Kidney (tissue), 14 donors: ENCODE data around the gene FBXW9. TPM values are rescaled to one million over a fixed set of nuclear protein-coding genes. Genes with fewer than 3 reads are reported as not detected.
"Not testable (repeated sequence)": the region's sequence is repeated elsewhere in the genome, so short reads cannot be mapped to it uniquely, and the experiment has no call there.

Experiments
- DNase-seq, 5 donors: peaks; one replicate each; pipeline ENCODE4 v3.0.0-alpha.2; 2013 to 2020
- FAIRE-seq: peaks from 2 replicates; lab custom pipeline; 2012; peaks lifted over from hg19 to GRCh38; lab: Jason Lieb, UNC
- H3K27ac ChIP-seq, 2 donors: one replicate each; pipeline ENCODE4 v1.7.0; 2013; ENCODE audit warnings: low read depth in 2 of 2, low read length in 2 of 2, inconsistent platforms in 1 of 2
- H3K27me3 ChIP-seq: one replicate; pipeline ENCODE4 v1.7.1; 2013; ENCODE audit warnings: low read length, inconsistent platforms; ENCODE audit not compliant: control insufficient read depth, insufficient read depth
- H3K36me3 ChIP-seq, 3 donors: one replicate each; pipeline versions ENCODE4 v1.7.0 to v1.7.1; 2013; ENCODE audit warnings: low read length in 3 of 3, control low read depth in 1 of 3, inconsistent platforms in 1 of 3; ENCODE audit not compliant: insufficient read depth in 3 of 3, control insufficient read depth in 2 of 3
- H3K4me1 ChIP-seq, 3 donors: one replicate each; pipeline versions ENCODE4 v1.7.0 to v1.7.1; 2013; ENCODE audit warnings: low read length in 3 of 3, inconsistent platforms in 1 of 3, low read depth in 1 of 3; ENCODE audit not compliant: control insufficient read depth in 2 of 3, insufficient read depth in 2 of 3
- H3K4me3 ChIP-seq, 3 donors: one replicate each; pipeline versions ENCODE4 v1.7.0 to v1.8.1; 2013; ENCODE audit warnings: low read length in 3 of 3, control low read depth in 1 of 3, inconsistent platforms in 1 of 3
- H3K9ac ChIP-seq, 3 donors: one replicate each; pipeline versions ENCODE4 v1.7.0 to v1.7.1; 2013; ENCODE audit warnings: low read length in 3 of 3, control low read depth in 1 of 3, inconsistent platforms in 1 of 3
- H3K9me3 ChIP-seq, 3 donors: one replicate each; pipeline versions ENCODE4 v1.7.0 to v1.7.1; 2013; ENCODE audit warnings: low read length in 3 of 3, control low read depth in 1 of 3, inconsistent platforms in 1 of 3; ENCODE audit not compliant: control insufficient read depth in 2 of 3, insufficient read depth in 1 of 3
- intact Hi-C: fragments of 100-400 bp; cut with DNase I; formaldehyde crosslinking; loops from one replicate; pipeline ENCODE4 v1.11.1; 2022
- polyA plus RNA-seq: library from polyadenylated mRNA; stranded (reverse); fragments of 350-450 nt; fragmentation: Illumina TruSeq; extraction: RNeasy Lipid Tissue Mini Kit (QIAGEN cat#74804); gene quantifications from one replicate; pipeline ENCODE4 v1.2.3, GENCODE V29; 2014; ENCODE audit warnings: low read depth, low replicate concordance; ENCODE audit not compliant: insufficient read depth
- total RNA-seq: library from RNA; stranded (reverse); fragmentation: NEBNext Ultra II Directional; extraction: Animal tissue kit (Norgen Biotek cat#: 25700); gene quantifications from one replicate; pipeline ENCODE4 v1.2.1, GENCODE V29; 2021
- TF ChIP-seq, protein P1 (sequence below): IDR thresholded peaks from 3 replicates; pipeline ENCODE4 v1.5.1; 2012; ENCODE audit warnings: mild to moderate bottlenecking, moderate library complexity, borderline replicate concordance; ENCODE audit not compliant: insufficient read depth; ENCODE audit errors: extremely low read depth
- donor health status: control.
- donor health status: control.
- donor health status: control.
- donor health status: control.
- donor health status: control.
- donor health status: DM: yes; HTN: yes; CAD: no.
- donor health status: Normal renal cell carcinoma (clear cell type).

FBXW9 gene
- total and polyA plus RNA-seq, 2 donors from 2014 or later, result 11.4 to 14.9 TPM

DNA sequence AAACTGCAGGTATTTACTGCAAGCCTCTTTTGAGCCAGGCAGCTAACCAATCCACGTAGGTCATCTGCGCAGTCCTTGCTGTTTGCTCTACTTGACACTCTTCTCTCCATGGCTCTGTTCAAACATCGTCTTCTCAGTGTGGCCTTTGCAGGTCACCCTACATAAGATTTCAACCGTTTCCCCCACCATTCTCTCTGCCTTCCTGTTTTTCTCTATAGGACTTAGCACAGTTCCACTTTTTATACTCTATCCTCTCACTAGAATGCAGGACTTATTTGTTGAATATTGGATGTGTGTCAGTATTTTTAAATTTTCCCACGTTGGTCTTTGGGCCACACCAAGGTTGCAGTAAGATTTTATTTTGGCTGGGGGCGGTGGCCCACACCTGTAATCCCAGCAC is 1.7 kb upstream of the FBXW9 start:
- no peak for FAIRE-seq
- no peaks in the 10 kb centered on the region for H3K27me3 ChIP-seq
- TF ChIP-seq, protein P1, sequence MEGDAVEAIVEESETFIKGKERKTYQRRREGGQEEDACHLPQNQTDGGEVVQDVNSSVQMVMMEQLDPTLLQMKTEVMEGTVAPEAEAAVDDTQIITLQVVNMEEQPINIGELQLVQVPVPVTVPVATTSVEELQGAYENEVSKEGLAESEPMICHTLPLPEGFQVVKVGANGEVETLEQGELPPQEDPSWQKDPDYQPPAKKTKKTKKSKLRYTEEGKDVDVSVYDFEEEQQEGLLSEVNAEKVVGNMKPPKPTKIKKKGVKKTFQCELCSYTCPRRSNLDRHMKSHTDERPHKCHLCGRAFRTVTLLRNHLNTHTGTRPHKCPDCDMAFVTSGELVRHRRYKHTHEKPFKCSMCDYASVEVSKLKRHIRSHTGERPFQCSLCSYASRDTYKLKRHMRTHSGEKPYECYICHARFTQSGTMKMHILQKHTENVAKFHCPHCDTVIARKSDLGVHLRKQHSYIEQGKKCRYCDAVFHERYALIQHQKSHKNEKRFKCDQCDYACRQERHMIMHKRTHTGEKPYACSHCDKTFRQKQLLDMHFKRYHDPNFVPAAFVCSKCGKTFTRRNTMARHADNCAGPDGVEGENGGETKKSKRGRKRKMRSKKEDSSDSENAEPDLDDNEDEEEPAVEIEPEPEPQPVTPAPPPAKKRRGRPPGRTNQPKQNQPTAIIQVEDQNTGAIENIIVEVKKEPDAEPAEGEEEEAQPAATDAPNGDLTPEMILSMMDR, result no peak
- no peak overlapping the region for H3K9ac ChIP-seq
- intact Hi-C loops, result no loop called here
- peaks cover 0 to 12% (median 6%) of the 10 kb centered on the region in 3 donors for H3K4me1 ChIP-seq
- DNase-seq, result no peak
- no peaks in the 10 kb centered on the region for H3K9me3 ChIP-seq
- no peak overlapping the region for H3K4me3 ChIP-seq
- peaks cover 0 to 20% (median 3%) of the 10 kb centered on the region in 3 donors for H3K36me3 ChIP-seq
- no peak overlapping the region for H3K27ac ChIP-seq

DNA sequence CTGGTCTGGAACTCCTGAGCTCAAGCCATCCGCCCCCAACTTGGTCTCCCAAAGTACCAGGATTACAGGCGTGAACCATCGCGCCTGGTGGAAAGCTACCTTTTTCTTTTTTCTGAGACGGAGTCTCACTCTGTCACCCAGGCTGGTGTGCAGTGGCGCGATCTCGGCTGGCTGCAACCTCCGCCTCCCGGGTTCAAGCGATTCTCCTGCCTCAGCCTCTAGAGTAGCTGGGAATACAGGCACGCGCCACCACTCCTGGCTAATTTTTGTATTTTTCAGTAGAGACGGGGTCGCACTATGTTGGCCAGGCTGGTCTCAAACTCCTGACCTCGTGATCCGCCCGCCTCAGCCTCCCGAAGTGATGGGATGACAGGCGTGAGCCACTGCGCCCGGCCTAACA is 994 bp upstream of the FBXW9 start:
- H3K9me3 ChIP-seq, FAIRE-seq, H3K27ac ChIP-seq, H3K27me3 ChIP-seq, intact Hi-C loops, H3K9ac ChIP-seq, DNase-seq, H3K4me3 ChIP-seq: not testable (repeated sequence)
- Histone ChIP-seq H3K4me1 (peaks cover 0 to 12% (median 6%) of the 10 kb centered on the region in 3 donors), H3K36me3 (peaks cover 0 to 17% (median 2%) of the 10 kb centered on the region in 3 donors)

DNA sequence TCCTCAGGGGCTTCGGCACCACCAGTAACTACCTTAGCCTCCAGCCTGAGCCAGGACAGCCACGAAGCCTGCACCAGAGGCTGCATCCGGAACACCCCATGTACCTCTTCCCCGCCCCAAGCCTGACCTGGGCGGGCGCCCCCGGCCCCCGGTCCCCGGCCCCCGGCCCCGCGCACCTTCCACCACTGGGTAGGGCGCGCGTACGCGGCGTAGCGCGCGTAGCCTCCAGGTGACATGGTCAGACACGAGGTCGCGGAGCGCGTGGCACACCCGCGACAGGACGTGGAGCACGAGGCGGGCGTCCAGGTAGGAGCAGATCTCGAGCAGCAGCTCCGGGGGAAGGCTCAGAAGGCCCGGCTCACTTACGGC is 450 bp downstream of the FBXW9 start:
- peaks cover 0 to 12% (median 6%) of the 10 kb centered on the region in 3 donors for H3K4me1 ChIP-seq
- H3K9me3 ChIP-seq, result no peaks in the 10 kb centered on the region
- DNase-seq (no peak), FAIRE-seq (no peak)
- H3K36me3 ChIP-seq, result peaks cover 0 to 3% (median 2%) of the 10 kb centered on the region in 3 donors
- H3K27ac ChIP-seq, result no peak overlapping the region
- H3K4me3 ChIP-seq, result peak overlapping the region; percentile 70 to 96 (median 78)
- TF ChIP-seq, protein P1, result no peak
- no peaks in the 10 kb centered on the region for H3K27me3 ChIP-seq
- H3K9ac ChIP-seq, result peak overlapping the region; percentile 34 to 86 (median 72)
- intact Hi-C loops, result no loop called here

DNA sequence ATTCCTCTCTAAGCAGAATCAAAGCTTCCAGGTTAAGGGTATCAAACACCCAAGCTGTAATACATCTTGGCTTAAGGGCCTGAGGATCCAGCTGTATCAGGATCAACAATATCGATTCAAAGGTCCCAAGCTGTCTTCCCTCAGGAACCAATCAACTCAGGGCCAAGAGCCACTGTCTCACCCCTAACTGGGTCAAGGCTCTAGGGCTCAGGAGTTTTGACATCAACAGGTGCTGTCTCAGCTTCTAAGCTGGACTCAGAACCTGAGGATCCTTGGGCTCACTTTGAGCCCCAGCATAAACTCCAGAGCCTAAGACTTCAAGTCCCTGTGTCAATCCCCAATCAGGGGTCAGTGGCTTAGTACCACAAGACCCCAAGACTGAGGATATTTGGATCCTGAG is 917 bp downstream of the FBXW9 start:
- FAIRE-seq (no peak), DNase-seq (no peak)
- intact Hi-C loops, result no loop called here
- Histone ChIP-seq H3K9me3 (no peaks in the 10 kb centered on the region), H3K27me3 (no peaks in the 10 kb centered on the region), H3K4me1 (peaks cover 0 to 12% (median 6%) of the 10 kb centered on the region in 3 donors), H3K27ac (no peak overlapping the region), H3K9ac (peak overlapping the region in 2 of 3 donors; percentile 26 to 72), H3K4me3 (peak overlapping the region; percentile 30 to 96 (median 54)), H3K36me3 (peaks cover 0 to 3% (median 2%) of the 10 kb centered on the region in 3 donors)
- TF ChIP-seq, protein P1, result no peak
